Gastrocnemius medialis (tissue), 4 donors: ENCODE measurements around the gene PLA2G15. TPM values are rescaled to one million over a fixed set of nuclear protein-coding genes. Genes with fewer than 3 reads are reported as not detected.

Experiments
- ATAC-seq, 2 donors: fragments of 150-250 bp; one replicate each; pipeline ENCODE4 v1.9.1; 2016
- DNase-seq, 2 donors: peaks; one replicate each; pipeline ENCODE4 v3.0.0-alpha.2; 2019
- H3K27ac ChIP-seq, 4 donors: fragments of 200-600 bp; sonication (generic); 1 replicate in 1 of 4; 2 replicates in 3 of 4; pipeline ENCODE4 v1.5.1; 2016 to 2018; ENCODE audit warnings: mild to moderate bottlenecking in 2 of 4, moderate library complexity in 1 of 4
- H3K27me3 ChIP-seq, 3 donors: fragments of 200-600 bp; sonication (generic) in 2 of 3; 1 replicate in 1 of 3; 2 replicates in 2 of 3; pipeline versions ENCODE4 v1.5.1 to v1.6.0; 2016 to 2019; ENCODE audit warnings: mild to moderate bottlenecking in 1 of 3, moderate library complexity in 1 of 3
- H3K36me3 ChIP-seq, 2 donors: fragments of 200-600 bp; sonication (generic) in 1 of 2; one replicate each; pipeline ENCODE4 v1.5.1; 2017 to 2018
- H3K4me1 ChIP-seq, 2 donors: fragments of 200-600 bp; sonication (generic) in 1 of 2; one replicate each; pipeline ENCODE4 v1.5.1; 2016 to 2017; ENCODE audit warnings: mild to moderate bottlenecking in 2 of 2
- H3K4me3 ChIP-seq, 4 donors: fragments of 200-600 bp; sonication (generic) in 3 of 4; 1 replicate in 1 of 4; 2 replicates in 3 of 4; pipeline ENCODE4 v1.5.1; 2016 to 2019; ENCODE audit warnings: mild to moderate bottlenecking in 2 of 4
- H3K9me3 ChIP-seq, 3 donors: fragments of 200-600 bp; sonication (generic) in 2 of 3; 1 replicate in 1 of 3; 2 replicates in 2 of 3; pipeline ENCODE4 v1.5.1; 2016 to 2019
- POLR2A ChIP-seq, 2 donors: fragments of 450-650 bp; IDR thresholded peaks; one replicate each; pipeline ENCODE4 v1.6.1; 2017; ENCODE audit warnings: antibody characterized with exemption in 2 of 2, mild to moderate bottlenecking in 2 of 2, moderate library complexity in 2 of 2
- in situ Hi-C, 4 donors: fragments of 200-750 bp; cut with MboI; loops; one replicate each; pipeline versions ENCODE4 v1.15.0 to v1.8.0; 2017; ENCODE audit warnings: low sequenced_read_pairs in 4 of 4
- intact Hi-C: fragments of 100-400 bp; cut with DNase I; formaldehyde crosslinking; loops from one replicate; pipeline ENCODE4 v1.15.1; 2023; ENCODE audit warnings: low total_unique reads
- total RNA-seq, 4 donors: library from RNA; depleted of rRNA; stranded (reverse); fragments of >200 nt; gene quantifications; one replicate each; pipeline versions ENCODE4 v1.1.0 to v1.2.3, GENCODE V29; 2016
- TF ChIP-seq, protein P1 (sequence below), 5 experiments: fragments of 450-650 bp in 3 of 5; fragments of 200-600 bp in 2 of 5; sonication (generic) in 2 of 5; IDR thresholded peaks in 4 of 5; conservative IDR thresholded peaks in 1 of 5; 1 replicate in 4 of 5; 2 replicates in 1 of 5; pipeline ENCODE4 v1.5.1; 2016 to 2019; ENCODE audit warnings: antibody characterized with exemption in 5 of 5, mild to moderate bottlenecking in 3 of 5, moderate library complexity in 3 of 5

PLA2G15 gene
- total RNA-seq, 4 donors from 2014 or later, result 67.8 to 91.3 (median 84.8) TPM

DNA sequence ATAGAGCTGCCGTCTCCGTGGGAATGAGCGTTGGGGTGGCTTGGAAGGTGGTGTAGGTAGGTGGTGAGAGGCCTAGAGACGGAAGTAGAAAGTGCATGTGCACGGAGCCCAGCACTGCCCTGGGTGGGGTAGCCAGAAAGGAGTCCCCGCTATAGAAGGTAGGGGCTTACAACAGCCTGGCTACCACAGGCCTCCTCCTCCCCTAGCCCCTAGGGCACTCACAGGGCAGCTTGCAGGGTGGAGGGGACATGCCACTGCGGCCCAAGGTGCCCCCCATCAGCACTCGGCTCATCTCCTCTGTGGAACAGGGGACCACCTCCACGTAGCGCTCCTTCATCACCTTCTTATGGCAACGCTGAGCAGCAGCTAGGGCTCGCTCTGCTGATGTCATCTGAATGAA, 14.2 kb upstream of the PLA2G15 start:
- TF ChIP-seq, protein P1, sequence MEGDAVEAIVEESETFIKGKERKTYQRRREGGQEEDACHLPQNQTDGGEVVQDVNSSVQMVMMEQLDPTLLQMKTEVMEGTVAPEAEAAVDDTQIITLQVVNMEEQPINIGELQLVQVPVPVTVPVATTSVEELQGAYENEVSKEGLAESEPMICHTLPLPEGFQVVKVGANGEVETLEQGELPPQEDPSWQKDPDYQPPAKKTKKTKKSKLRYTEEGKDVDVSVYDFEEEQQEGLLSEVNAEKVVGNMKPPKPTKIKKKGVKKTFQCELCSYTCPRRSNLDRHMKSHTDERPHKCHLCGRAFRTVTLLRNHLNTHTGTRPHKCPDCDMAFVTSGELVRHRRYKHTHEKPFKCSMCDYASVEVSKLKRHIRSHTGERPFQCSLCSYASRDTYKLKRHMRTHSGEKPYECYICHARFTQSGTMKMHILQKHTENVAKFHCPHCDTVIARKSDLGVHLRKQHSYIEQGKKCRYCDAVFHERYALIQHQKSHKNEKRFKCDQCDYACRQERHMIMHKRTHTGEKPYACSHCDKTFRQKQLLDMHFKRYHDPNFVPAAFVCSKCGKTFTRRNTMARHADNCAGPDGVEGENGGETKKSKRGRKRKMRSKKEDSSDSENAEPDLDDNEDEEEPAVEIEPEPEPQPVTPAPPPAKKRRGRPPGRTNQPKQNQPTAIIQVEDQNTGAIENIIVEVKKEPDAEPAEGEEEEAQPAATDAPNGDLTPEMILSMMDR (IDR thresholded peaks at IDR 0.05 in 4 of 5, conservative IDR thresholded peaks at IDR 0.05 in 1 of 5), result no peak
- TF ChIP-seq POLR2A (IDR thresholded peaks at IDR 0.05), result no peak
- no peaks in the 10 kb centered on the region for H3K36me3 ChIP-seq

DNA sequence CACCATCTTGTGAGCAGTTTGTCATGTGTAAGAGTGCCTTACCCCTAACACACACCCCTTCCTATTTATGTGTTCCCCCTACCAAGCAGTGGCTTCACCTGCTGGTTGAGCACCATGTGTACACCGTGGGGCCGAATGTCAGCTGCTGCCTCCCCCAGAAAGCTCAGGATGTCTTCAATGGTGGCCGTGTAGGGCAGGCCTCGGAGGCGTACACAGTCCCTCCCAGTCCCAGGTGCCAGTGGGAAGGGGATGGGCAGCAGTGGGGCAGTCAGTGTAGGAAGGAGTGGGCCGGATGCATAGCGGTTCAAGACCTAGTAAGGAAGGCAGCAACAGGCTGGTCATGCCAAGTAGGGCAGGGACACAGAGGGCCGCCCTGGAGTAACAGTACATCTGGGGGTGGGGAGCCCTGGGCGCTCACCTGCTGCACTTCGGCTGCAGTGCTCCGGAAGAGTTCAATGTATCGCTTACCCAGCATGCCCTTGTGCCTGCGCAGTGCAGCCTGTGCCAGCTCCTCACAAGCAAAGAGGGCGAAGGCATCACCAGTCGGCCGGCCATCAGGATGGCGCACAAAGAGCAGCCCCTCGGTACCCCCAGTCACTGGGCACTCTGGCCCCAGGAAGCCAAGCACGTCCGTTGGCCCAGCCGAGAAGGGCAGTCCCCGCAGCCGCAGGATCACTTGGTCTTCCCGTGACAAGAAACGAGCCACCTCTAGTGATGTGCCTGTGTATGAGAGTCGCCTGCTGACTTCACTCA, 13.6 kb upstream of the PLA2G15 start:
- intact Hi-C loops, result no loop called here
- Histone ChIP-seq H3K9me3 (no peaks in the 10 kb centered on the region), H3K4me1 (peaks cover 29 to 30% of the 10 kb centered on the region in 2 donors), H3K36me3 (no peaks in the 10 kb centered on the region), H3K27ac (peak overlapping the region in 1 of 4 donors; percentile 10), H3K4me3 (no peak overlapping the region), H3K27me3 (no peaks in the 10 kb centered on the region)
- ATAC-seq (no peak), DNase-seq (peak in 1 of 2 donors; percentile 18)
- in situ Hi-C loops, result loop anchor here in 1 of 4 donors (25.0 kb wide), 1 partner anchor 419 kb away; the partner anchor contains the start of genes RANBP10 and TSNAXIP1
- TF ChIP-seq, protein P1 (IDR thresholded peaks at IDR 0.05 in 4 of 5, conservative IDR thresholded peaks at IDR 0.05 in 1 of 5), result no peak
- TF ChIP-seq POLR2A (IDR thresholded peaks at IDR 0.05), result no peak

More for the DNA sequence above, 14.2 kb upstream of the PLA2G15 start:
- no peaks in the 10 kb centered on the region for H3K9me3 ChIP-seq
- in situ Hi-C loops, result loop anchor here in 1 of 4 donors (25.0 kb wide), 1 partner anchor 419 kb away; the partner anchor contains the start of genes RANBP10 and TSNAXIP1
- H3K27ac ChIP-seq, result peak overlapping the region in 1 of 4 donors; percentile 12
- H3K27me3 ChIP-seq, result no peaks in the 10 kb centered on the region
- no peak overlapping the region for H3K4me3 ChIP-seq
- intact Hi-C loops, result no loop called here
- ATAC-seq (no peak), DNase-seq (no peak)
- peaks cover 32% of the 10 kb centered on the region in 2 donors for H3K4me1 ChIP-seq

DNA sequence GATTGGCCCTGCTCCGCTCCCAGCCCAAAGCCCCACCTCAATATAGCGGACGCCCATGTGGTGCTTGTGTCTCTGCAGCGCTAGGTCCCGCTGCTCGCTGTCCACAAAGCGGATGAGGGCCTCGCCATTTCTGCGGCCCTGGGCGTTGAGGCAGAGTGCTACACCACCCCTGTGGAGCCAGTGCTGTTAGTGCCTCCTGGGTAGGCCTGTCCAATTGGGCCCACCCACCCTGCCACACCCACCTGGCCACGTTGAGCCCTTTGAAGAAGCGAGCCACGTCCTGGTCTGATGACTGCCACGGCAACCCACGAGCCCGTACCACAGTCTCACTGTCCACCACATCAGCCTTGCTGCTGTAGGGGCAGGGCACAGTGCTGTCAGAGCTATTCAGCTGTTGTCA, 12.8 kb upstream of the PLA2G15 start:
- ATAC-seq (no peak), DNase-seq (peak in 1 of 2 donors; percentile 20)
- in situ Hi-C loops (loop anchor here in 1 of 4 donors (25.0 kb wide), 1 partner anchor 420 kb away; the partner anchor contains the start of genes RANBP10 and TSNAXIP1), intact Hi-C loops (no loop called here)
- no peaks in the 10 kb centered on the region for H3K9me3 ChIP-seq
- TF ChIP-seq, protein P1 (IDR thresholded peaks at IDR 0.05 in 4 of 5, conservative IDR thresholded peaks at IDR 0.05 in 1 of 5), result no peak
- no peak for TF ChIP-seq POLR2A (IDR thresholded peaks at IDR 0.05)
- H3K27ac ChIP-seq, result peak overlapping the region in 3 of 4 donors; percentile 10 to 52 (median 13)
- peaks cover 25 to 31% of the 10 kb centered on the region in 2 donors for H3K4me1 ChIP-seq
- no peak overlapping the region for H3K4me3 ChIP-seq
- H3K36me3 ChIP-seq, result no peaks in the 10 kb centered on the region
- no peaks in the 10 kb centered on the region for H3K27me3 ChIP-seq

- DNase-seq (peak in 1 of 2 donors; percentile 14), ATAC-seq (no peak)
- H3K4me1 ChIP-seq, result peaks cover 21 to 28% of the 10 kb centered on the region in 2 donors
- no peaks in the 10 kb centered on the region for H3K9me3 ChIP-seq
- TF ChIP-seq, protein P1 (IDR thresholded peaks at IDR 0.05 in 4 of 5, conservative IDR thresholded peaks at IDR 0.05 in 1 of 5), result no peak
- no peak for TF ChIP-seq POLR2A (IDR thresholded peaks at IDR 0.05)
- H3K36me3 ChIP-seq, result no peaks in the 10 kb centered on the region
- no peak overlapping the region for H3K4me3 ChIP-seq
- in situ Hi-C loops (loop anchor here in 1 of 4 donors (25.0 kb wide), 1 partner anchor 421 kb away; the partner anchor contains the start of genes RANBP10 and TSNAXIP1), intact Hi-C loops (no loop called here)
- H3K27ac ChIP-seq, result peak overlapping the region in 3 of 4 donors; percentile 13 to 62 (median 52)
- H3K27me3 ChIP-seq, result no peaks in the 10 kb centered on the region
Observed at GRCh38 chr16:68233085-68233834, 11.9 kb upstream of the PLA2G15 start.
